Right lung (tissue), 5 donors: Measurements from ENCODE around the gene INTS11. TPM values are rescaled to one million over a fixed set of nuclear protein-coding genes. Genes with fewer than 3 reads are reported as not detected.

Experiments
- DNase-seq, 2 donors: peaks; one replicate each; pipeline ENCODE4 v3.0.0-alpha.2; 2013
- polyA plus RNA-seq, 5 donors: library from polyadenylated mRNA; unstranded; fragments of 120-200 nt; gene quantifications; one replicate each; pipeline versions ENCODE4 v1.2.1 to v1.2.3, GENCODE V29; 2013; ENCODE audit warnings: inconsistent platforms in 1 of 5, low replicate concordance in 1 of 5; ENCODE audit not compliant: insufficient read length in 5 of 5, insufficient read depth in 1 of 5

The INTS11 gene
- polyA plus RNA-seq, 5 donors = 102 to 144 (median 126) TPM

DNA sequence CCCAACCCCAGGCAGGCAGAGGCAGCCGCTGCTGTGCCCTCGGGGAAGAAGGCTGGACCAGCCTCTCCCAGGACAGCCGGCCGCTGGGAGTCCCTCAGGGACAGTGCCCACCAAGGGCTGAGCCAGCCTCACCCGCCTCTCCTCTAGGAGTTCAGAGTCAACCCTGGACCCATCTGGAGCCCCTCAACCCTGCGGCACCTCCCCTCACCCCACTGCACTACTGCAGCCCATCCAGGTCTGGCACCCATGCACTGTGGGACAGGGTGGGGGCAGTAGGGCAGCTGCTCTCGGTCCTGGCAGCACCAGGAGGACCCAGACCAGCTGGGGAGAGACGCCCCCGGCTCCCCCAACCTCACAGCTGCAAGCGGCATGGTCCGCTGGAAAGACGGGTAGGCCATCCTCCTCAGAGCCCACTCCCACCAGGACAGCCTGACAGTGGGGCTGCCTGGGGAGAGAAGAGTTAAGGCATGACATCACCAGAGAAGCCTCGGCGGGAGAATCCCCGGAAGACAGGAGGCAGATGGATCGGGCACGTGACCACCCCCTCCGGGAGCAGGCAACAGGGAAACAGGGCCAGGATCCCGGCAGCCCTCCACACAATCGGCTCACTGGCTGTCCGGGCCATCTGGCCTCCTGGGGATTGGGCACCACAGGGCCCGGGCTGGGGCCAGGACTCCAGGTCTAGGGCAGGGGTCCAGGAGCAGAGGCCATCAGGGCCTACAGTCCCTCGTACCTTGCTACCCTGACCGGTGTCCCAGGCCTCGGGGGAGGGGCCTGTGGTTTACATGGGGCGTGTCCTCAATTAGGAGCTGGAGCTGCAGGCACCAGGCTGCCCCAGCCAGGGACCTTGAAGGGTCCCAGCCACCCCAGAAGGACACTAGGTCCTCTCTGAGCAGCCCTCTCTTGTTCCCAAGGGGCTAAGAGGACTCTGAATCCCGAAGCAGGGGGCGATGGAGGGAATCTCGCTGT lies 19.8 kb downstream of the INTS11 start:
- DNase-seq = peak; percentile 70 to 79

DNA sequence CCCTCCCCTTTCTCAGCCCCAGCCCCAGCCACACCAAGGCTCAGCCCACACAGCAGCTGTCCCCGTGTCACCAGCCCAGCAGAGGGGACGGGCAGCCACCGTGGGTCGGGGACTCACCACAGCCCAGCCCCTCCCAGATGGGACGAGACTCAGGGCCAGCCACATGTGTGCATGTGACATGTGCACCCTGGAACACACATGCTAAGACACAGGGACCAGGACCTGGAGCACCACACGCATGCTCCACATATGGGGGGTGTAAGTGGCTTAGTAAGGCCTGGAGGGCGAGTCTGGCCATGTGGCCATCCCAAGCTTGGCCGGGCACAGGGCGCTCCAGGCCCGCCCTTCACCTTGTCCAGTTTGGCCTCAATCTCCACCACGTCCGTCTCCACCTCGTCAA lies 20.7 kb downstream of the INTS11 start:
- no peak for DNase-seq

DNA sequence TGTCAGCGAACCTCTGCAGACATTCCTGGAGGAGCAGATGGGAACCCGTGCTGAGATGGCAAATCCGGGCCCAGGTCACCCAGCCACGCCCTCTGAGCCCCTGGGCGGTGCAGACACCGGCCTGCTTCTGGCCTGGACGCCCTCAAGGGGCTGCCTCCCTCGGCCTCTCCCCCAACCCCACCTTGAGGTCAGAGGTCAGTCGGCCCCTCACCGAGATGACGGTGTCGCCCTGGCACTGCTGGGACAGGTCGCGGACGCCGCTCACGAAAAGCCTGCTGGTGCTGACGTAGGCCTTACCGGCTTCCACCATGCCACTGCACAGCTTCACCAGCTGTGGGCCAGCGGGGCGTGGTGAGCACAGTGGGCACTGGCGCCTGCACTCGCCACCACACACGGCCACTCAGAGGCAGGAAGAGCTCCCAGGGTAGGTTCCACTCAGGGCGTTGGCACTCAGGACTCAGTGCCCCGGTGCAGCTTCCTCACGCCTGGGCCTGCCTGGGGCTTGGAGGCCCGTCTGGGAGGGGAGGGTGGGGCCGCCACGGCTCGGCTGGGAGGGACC lies 21.4 kb downstream of the INTS11 start:
- no peak for DNase-seq

DNA sequence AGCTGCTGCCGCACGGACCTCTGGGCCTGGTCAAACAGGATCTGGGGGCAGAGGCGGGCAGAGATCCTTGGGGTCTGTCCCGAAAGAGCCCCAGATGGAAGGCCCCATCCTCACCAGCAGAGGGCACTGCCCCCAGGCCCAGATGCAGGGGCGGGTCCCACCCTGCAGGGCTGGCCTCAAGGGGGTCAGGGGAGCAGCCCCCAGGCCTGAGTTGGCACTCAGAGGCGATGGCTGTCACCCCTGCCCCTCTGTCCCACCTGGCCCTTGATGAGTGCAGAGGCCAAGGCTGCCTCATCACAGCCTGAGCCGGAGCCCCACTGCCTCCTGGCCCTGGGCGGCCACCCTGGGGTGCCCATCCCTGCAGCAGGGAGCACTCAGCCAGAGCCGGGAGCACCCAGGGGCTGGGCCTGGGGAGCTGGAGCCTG lies 22.4 kb downstream of the INTS11 start:
- no peak for DNase-seq

DNA sequence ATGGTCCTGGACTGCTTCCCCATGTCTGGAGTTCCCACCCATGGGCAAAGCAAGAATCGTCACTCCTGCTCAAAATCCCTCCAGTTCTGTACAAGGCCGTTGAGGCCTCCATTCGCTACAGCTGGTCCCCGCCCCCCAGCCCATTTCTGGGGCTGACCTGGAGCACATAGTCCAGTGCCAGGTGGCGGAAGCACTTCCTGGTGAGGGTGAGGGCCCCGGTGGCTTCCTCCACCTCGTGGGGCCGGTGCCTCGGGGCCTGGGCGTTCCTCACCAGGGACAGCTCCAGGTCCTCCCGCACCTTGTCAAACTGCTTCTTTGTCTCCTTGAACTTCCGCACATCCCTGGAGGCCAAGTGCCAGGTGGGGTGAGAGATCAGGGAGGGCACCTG lies 24.1 kb downstream of the INTS11 start:
- DNase-seq = no peak

DNA sequence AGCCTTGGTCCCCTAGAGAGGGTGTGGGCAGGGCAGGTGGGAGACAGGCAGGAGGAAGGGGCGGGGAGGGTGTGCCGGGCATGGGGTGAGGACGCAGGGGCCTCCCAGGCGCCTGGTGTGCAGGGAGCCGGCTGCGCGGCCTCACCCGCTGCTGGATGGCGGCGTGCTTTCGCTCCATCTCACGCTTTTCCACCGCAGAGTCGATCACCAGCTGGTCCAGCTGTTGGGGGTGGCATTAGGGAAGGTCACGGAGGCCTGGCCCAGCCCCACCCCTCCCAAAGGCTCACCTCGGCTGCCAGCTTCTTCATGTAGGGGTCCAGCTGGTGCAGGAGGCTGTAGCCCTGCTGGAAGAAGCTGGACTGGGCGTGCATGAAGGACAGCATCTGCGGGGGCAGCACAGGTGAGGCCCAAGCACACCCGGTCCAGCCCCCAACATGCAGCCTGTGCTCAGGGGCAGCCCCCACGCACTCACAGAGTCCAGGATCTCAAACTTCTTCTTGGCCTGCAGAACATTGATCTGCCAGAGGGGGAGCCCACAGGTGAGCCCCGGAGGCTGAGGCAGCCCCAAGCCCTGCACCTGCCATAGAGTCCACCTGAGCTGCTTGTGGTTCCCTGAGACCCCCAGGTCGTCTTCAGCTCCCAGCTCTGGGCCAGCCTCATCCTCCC lies 24.6 kb downstream of the INTS11 start:
- DNase-seq = no peak

DNA sequence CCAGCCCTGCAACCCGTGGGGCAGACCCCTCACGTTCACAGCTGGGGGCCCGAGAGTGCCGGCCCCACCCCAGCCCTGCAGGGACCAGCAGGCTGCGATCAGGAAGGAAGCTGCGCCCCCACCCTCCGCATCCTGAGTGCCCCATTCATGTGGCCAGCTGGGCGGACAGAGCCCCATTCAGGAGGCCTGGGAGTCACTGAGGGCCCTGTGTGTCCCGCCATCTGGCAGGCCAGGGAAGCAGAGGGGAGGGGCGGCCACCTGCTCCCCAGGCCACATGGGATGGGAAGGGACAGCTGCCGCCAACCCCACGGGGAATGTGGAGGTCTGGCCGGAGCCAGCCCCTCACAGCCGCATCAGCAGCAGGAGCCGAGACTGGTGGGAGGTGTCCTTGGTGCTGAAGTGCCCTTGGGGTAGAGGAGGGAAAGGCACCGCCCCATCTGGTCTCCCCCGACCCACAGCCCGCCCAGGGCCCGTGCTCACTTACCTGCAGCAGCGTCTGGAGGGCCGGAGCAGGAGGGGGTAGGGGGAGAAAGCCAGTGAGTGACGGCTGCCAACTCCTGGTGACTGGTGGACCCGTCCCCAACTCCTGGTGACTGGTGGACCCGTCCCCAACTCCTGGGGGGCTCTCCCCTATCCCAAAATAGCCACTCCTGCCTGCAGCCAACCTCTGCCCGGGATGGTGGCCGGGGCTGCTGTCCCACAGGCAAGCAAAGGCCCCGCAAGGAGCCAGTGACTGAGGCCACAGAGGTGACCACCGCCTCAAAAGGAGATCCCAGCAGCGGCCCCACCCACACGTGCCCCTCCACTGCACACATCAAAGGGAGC lies 25.4 kb downstream of the INTS11 start:
- no peak for DNase-seq

DNA sequence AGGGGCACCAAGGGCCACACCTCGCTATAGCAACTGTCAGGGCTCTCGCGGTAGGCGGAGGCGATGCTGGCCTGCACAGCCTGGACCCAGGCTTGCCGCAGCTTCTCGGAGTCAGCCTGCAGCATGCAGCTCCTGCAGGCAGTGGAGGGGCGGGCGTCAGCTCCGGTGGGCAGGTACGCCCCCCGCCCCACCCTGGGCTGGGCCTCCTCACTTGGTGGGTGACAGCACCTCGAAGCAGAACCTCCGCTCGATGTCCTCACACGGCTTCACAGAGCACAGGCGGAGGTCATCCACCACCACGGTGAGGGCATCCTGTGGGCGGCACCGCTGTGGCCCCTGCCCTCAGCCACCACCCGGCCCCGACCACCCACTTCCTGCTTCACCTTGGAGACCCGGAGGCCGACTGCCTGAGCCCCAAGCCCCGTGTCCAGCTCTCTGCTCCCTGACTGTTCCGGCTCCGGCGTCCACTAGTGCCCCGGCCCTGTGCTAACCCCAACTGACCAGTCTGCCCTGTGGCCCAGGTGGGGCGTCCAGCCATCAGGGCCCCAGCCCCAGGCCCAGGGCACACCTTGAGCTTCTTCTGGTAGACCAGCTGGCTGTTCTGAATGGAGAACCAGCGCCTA lies 26.5 kb downstream of the INTS11 start:
- DNase-seq = no peak

DNA sequence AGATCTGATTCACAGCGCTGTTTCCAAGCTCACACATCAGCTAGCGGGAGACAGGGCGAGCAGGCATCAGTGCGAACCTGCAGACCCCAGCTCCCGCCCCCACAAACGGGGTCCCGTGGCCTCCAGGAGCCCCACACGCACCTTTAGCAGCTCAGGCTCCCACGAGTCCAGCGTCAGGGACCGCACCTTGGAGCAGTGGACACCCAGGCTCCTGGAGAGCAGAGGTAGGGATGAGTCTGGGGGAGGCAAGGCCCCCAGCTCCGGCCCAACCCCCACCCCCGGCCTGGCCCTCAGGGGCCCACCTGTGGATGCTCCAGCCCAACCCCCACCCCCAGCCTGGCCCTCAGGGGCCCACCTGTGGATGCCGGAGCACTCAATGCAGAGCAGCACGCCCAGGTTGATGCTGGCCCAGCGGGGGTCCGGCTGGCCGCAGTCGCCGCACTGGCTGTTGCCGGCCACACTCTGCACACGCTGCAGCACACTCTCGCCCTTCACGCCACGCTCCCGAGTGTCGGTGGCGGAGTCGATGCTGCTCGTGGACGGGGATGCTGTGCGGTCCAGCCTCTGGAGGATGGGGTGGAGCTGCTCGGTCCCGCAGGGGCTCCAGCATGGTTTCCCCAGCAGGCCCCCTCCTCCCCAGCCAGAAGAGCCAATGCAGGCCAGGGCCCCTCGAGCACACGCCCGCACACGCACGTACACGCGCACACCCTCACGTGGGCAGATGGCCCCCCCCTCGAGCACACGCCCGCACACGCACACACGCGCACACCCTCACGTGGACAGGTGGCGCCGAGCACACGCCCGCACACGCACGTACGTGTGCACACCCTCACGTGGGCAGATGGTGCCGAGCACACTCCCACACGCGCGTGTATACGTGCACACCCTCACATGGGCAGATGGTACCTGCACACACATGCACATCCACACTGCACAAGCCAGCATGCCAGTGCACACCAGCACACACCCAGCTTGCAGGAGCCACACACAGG lies 28.1 kb downstream of the INTS11 start:
- no peak for DNase-seq

DNA sequence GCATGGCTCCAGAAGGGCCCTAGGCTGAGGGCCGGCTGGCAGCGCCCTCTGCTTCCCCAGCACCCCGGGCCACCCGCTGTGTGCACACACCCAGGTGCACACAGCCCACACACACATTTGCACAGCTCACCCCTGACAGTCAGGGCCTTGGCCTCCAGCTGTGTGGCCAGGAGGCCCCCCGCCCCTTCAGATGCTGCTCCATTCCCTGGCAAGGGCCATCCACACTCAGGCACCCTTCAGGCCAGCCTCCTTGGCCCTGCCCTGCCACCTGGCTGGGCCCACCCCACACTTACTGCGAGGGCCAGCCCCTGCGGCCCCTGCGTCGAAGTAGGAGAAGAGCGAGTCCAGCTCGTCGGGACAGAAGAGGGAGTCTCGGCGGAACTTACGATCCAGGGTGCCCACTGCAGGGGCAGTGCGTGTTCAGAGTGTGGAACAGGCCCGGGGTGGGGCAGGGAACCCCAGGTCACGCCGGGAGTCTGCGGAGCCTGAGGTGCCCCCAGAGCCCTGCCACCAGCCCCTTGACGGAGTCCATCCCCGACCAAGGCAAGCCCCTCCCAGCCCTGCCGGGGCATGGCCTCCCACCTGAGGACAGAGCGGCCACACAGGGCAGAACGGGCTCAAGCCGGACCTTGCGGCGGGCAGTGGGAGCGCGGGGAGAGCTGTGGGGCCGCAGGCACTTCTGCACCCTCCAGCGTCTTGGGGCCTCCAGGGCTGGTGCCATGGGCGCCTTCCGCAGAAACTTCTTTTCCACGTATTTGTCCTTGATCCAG lies 29.1 kb downstream of the INTS11 start:
- no peak for DNase-seq

DNA sequence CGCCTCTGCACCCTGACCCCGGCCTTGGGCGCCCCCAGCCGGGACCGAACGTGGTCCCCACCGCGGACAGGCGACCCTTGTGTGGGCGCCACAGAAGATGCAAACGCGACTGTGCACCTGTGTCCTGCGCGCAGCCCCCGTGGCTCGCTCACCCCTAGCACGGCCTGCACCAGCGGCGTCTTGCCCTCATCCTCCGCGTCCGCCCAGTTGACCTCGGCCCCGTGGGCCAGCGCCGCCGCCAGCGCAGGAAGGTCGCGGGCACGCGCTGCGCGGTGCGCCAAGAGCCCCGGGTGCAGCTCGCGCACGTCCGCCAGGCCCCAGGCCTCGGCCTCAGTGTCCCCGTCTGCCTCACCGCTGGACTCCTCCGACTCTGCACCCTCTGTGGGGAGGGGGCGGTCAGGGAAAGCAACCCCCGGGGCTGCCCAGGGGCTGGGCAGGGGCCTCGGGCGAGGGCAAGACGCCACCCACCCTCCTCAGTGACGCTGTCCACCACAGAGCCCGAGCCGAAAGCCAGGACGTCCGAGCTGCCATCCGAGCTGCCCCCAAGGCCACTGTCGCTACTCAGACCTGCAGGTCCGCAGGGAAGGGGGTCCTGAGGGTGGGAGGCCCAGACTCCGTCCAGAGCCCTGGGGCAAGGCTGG lies 30.1 kb downstream of the INTS11 start:
- no peak for DNase-seq

DNA sequence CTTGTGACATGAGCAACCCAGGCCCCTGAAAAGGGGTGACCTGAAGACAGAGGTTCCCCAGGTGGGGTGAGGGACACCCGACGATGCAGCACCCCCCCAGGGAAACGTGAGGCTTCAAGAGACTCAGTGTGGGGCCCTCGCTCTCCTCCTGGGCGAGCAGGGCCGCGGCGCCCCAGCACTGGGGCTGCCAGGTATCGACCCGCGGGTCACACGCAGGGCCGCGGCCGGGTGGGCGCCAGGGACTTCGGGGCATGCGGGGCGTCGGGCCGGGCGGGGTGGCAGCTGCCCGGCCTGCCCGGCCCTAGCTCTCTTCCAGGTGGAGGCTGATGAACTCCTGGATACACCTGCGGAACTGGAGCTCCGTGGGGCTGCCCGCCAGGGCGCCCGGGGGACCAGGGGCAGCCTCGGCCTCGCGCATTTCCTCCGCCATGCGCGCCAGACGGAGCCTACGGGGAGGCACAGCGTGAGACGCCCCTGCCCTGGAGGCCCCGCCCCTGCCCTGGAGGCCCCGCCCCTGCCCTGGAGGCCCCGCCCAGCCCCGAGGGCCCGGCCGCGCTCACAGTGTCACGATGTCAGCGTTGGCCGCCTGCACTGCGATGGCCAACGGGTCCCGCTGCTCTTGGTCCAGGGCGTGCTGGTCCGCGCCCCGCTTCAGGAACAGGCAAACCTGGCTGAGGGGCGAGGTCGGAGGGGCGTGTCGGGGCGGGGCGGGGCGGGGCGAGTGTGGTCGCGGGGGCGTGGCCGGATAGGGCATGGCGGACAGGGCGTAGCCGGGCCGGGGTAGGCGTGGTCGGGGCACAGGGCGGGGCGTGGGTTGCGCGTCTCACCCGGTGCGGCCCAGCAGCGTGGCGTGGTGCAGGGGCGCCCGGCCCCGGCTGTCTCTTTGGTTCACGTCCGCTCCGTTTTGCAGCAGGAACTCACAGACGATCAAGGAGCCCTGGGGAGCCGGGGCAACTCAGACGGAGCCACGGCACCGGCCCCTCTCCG lies 30.9 kb downstream of the INTS11 start:
- DNase-seq = no peak

DNA sequence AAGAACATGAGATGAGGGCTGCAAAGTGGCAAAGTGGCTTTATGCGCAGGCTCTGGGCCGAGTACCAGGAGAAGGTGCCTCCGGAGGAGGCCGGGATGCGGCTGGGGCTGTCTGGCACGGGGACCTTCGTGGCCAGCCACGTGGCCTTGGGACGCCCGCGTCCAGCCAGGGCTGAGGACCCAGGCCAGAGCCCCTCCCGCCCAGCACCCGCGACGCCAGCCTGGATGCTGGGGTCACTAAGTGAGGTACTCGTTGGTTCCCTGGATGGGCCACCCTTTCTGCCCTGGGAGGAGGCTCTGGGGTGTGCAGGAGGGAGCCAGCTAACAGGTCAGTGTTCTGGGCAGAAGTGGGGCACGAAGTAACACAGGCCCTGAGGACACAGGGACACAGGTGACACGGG lies 31.6 kb downstream of the INTS11 start:
- DNase-seq = no peak

DNA sequence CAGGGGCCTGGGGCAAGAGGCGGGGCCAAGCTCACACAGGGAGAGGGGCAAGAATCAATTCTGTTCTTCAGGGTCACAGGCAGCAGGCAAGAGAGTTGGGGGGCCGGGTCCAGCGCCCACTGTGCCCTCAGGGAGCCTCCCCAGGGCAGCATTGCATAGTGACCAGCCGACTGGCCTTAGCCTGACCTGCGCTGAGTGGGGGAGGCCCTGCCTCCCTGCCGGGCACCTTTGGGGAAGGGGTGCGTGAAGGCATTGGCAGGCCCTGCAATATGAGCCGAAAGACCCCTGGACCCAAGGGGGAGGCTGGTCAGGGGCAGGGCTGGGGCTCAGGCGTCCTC lies 32.0 kb downstream of the INTS11 start:
- no peak for DNase-seq

DNA sequence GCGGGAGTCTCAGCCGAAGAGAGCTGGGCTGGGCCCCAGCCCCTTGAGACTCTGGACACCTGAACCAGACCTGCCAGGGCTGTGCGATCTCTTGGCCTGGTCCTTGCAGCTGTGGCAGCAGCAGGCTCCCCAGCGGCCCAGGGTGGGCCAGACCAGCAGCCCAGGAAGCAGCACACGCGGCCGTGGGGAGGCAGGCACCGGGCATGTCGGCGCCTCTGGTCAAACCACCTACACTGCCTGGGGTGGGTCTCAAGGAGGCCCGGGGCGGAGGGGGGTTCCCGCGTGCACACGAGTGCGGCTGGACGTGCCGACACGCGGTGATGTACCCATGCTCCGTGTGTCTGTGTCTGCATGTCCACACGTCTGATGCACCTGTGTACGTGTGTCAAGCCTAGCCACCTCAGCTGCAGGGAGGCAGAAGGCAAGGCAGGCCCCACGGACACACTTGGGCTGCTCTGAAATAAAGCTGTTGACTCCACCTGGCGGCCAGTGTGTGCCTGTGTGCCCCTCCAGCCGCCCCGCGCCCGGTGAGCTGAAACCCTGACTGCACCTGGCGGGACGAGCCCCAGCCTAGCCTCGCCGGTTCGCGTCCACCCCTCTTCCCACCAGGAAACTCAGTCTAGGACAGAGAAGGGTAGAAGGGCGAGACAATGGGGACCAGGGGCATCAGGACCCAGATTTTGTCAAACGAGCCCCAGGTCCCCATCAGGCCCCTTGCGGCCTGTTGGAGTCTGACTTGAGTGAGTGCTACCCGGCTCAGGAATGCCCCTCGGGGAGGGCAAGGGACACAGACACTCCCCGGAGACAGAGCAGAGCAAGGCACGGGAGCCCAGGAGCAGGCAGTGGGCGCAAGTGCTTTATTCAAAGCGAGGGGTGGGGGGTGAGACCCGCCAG lies 32.7 kb downstream of the INTS11 start:
- DNase-seq = no peak

DNA sequence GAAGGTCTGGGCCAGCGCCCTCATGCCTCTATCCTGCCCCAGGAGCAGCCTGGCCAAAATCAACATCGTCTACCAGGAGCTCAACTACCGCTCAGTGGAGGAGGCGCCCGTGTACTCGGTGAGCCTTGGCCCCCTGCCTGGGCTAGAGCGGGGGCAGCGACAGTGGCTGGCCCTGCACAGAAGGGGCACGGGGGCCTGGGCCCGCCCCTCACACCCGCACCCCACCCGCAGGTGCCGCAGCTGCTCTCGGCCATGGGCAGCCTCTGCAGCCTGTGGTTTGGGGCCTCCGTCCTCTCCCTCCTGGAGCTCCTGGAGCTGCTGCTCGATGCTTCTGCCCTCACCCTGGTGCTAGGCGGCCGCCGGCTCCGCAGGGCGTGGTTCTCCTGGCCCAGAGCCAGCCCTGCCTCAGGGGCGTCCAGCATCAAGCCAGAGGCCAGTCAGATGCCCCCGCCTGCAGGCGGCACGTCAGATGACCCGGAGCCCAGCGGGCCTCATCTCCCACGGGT lies 33.4 kb downstream of the INTS11 start:
- no peak for DNase-seq
